Mesangial cell (primary cell): Measurements from ENCODE around the gene USP21. TPM values are rescaled to one million over a fixed set of nuclear protein-coding genes. Genes with fewer than 3 reads are reported as not detected.

ENCODE experiments used
- total RNA-seq: library from RNA; depleted of rRNA; stranded (reverse); fragments of >200 nt; gene quantifications from 2 replicates; pipeline ENCODE4 v1.2.3, GENCODE V29; 2015

USP21 gene, protein sequence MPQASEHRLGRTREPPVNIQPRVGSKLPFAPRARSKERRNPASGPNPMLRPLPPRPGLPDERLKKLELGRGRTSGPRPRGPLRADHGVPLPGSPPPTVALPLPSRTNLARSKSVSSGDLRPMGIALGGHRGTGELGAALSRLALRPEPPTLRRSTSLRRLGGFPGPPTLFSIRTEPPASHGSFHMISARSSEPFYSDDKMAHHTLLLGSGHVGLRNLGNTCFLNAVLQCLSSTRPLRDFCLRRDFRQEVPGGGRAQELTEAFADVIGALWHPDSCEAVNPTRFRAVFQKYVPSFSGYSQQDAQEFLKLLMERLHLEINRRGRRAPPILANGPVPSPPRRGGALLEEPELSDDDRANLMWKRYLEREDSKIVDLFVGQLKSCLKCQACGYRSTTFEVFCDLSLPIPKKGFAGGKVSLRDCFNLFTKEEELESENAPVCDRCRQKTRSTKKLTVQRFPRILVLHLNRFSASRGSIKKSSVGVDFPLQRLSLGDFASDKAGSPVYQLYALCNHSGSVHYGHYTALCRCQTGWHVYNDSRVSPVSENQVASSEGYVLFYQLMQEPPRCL
- total RNA-seq: 14.2 and 19.6 TPM in 2 replicates

DNA sequence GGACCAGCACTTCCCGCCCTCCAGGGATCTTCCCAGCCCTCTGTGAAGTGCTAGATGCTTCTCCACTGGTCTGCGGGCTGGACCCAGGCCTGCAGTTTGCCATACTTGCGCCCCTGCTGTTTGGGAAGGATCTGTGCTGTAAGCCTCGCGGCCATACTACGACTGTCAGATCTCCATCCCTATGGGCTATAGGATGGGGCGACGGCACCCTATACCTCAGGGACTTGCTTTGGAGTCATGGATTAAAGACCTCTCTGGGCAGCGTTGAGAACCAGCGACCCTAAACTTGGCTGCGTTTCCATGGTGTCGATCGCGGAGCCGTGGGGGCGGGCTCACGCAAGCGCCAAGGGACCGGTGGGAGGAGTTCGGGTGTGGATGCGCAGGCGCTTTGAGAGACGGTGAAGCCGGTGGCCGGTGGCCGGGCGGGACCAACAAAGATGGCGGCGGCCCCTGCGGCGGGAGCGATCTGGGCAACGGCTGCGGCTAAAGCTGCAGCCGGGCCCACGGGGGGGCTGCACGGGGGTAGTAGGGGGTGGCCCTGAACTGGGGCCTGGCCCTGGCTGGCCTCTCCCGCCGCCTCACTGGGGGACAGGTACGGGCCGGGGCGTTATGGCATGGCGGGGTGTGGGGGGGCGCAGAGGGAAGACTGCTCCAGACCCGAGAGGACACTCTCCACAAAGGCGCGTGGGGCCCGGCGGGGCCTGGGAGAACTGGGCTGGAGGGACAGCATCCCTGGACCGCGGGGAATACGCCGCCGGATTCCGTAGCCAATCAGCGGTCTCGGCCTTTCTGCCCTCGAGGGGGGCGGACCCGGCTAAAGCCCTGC is at the start of gene USP21:
USP21 (plus strand) TSS at position 414 of the 826 bp plus-strand sequence. CDS start 1,141 bp downstream, outside the sequence.

DNA sequence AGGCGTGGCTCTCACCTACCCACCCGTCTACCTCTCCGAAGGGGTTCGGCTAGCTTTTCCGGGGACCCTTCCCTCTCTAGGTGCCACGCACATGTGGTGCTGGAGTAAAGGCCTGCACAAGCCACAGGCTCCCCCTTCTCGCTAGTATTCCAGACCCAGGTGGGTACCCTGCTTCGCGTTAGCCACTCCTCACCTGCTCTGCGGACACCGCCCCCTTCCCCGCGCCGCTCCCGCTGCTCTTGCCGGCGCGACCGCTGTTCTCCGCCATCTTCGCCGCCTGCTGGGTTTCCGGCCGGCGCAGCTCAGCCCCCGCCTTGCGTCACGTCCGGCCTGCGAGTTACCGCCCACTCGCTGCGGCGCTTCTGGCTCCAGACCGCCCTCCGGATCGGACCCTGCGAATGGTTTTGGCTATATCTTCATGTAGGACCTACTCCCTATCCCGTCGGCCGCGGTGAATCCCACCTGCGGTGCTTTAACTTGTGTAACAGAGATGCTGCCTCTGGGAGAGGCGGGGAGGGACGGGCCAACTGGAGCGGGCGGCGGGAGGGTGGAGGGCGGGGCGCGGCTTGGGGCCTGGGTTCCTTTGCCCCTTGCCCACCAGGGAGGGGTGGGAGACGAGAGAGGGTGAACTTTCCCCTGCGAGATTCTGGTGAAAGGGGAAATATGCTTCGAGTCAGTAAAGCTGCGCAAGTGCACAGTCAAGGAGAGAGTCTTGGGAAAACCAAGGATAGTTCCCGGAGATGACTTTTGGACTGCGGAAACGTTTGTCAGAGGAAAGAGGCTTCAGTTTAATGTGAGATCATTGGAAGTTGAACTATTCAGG is 41.3 kb upstream of the USP21 start, which contains the start of the genes NIT1 and PFDN2:
NIT1 (plus strand) TSS at position 347 of the 823 bp plus-strand sequence; CDS start at position 419, 72 bp downstream.
PFDN2 (minus strand) TSS at position 279 of the 823 bp plus-strand sequence; CDS start at position 268, 11 bp downstream.

DNA sequence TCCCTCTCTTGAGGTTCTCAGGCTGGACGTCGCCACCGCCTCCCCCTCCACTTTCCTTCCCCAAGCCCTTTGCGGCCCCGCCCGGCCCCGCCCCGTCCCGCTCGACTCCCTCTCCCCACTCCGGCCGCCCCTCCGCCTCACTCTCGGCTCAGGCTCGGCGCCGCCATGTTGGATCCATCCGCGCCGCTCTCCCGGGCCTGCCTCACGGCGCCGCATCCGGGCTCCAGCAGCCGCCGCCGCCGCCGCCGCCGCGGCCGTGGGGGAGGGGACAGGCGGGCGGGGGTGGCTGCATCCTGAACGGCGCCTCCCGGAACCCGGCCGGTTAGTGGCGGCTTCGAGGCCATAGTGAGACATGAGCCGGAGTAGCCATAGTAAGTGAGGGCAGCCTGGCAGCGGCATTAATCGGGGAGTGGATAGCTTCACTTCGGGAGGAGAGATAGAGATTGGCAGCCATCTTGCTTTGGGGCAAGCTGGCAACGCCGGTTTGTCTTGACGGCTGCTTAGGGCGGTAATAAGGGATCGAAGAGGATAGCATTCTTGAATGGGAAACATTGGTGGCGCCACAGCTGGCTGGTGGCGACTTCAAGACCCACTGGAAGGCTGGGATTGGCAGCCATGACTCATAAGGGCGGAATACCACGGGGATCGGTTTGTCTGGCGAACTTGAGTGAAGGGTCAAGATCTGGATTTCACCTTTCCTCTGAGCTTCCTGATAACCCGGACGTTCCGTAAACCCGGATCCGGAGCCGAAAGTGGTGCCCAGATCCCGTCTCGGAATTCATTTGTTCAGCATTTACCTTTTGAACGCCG is 26.7 kb upstream of the USP21 start, which contains the start of gene DEDD:
DEDD (minus strand) TSS at position 258 of the 810 bp plus-strand sequence. CDS start 8,205 bp downstream, outside the sequence.

DNA sequence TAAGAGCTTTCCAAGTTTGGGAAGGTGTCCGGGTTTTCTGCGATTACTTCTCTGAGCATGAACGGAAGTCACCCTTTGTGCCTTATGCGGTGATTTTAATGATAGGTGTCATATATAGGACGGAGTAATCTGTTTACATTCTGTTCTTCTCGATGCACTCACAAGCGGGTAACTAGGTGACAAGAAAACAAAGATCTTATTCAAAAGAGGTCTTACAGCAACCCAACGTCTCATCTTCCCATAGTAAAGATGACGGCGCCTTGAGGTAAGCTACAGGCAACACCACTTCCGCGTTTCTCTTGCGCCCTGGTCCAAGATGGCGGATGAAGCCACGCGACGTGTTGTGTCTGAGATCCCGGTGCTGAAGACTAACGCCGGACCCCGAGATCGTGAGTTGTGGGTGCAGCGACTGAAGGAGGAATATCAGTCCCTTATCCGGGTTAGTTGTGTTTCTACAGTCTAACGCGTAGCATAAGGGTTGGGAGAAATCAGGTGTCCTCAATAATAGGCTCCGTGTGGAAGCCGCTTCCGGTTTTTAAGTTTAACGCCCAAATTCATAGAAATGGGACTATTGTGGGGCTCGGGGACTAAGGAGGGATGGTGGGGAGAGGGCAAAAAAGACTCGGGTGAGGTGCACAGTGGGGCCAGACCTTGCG is 5.5 kb upstream of the USP21 start, which contains the start of gene UFC1:
UFC1 (plus strand) TSS at position 297 of the 656 bp plus-strand sequence; CDS start at position 317, 20 bp downstream.

DNA sequence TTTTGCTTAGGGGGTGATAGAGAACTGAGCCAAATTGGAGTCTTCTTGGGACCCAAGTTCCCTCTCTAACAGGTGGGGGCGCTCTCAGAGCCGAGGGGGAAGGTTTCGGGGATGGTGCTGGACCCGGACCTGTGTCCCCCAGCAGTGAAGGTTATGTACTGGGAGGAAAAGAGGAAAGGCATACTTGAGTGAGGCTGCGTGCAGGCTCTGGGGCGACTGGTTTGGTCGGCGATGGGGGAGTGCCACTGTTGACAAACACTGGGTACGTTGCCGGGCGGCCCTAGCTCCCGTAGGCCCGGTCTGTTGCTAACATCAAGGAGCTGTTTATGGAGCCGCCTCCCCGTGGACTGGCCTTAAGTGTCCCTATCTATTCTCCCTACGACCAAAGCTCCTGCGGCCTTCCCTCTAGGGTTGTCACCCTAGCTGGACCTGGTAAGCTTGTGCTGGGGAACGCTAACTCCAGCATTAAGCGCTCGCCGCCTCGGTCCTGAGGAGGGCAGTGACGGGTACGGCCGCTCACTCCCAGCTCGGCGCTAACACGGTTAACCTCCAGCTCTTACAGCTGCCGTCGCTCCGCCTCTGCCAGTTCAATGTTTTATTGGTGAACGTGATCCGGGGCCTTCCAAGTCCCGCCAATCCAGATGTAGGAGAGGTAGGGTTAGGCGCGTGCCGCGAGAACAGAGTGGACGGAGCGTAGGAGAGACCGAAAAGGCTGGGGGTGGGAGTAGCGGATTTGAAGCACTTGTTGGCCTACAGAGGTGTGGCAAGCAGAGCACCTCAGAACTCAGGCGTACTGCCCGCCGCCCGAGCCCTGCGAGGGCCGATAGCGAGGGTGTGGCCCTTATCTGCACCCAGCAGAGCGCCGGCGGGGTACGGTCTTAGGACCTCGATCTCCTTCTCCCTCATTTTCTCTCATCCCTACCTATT is 6.7 kb downstream of the USP21 start, which contains the start of gene PPOX:
PPOX (plus strand) TSS at position 685 of the 927 bp plus-strand sequence. CDS start 422 bp downstream, outside the sequence.

DNA sequence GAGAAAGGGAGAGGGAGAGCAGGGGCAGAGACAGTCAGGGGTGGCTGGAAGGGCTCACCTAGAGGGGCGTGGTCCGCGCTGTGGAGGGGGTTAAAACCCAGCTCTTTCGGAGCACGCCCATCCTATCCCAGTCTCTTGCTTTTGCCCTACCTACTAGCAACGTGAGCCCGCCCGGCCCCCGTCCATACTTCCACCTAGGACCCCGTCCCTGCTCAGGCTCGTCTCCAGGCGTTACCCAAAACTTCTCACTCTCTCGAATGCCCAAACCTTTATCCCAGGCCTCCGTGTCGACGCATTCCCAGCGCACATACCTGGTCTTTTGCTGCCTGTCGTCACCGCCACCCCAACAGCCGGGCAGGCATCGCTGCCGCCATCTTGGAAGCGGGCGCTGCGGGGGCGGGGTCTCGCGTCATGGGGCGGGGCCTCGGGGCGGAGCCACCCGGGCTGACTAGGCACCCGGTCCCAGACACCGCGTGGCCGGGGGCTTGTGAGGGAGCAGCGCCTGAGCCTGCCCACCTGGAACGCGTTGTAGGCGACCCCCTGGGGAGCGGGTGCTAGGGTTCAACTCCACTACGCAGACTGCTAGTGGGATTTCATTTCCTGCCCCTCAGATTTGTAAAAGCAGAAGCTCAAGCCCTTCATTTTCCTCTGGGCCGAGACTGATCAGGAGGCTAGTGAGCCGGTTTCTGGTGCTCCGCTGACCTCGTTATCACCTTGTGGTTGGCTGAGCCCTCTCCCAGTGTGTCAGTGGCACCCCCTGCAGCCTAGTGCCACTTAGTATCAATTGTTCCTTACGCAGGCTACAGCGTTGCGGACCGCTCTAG is 18.0 kb downstream of the USP21 start, which contains the start of gene B4GALT3:
B4GALT3 (minus strand) TSS at position 396 of the 824 bp plus-strand sequence. CDS start 1,447 bp downstream, outside the sequence.

DNA sequence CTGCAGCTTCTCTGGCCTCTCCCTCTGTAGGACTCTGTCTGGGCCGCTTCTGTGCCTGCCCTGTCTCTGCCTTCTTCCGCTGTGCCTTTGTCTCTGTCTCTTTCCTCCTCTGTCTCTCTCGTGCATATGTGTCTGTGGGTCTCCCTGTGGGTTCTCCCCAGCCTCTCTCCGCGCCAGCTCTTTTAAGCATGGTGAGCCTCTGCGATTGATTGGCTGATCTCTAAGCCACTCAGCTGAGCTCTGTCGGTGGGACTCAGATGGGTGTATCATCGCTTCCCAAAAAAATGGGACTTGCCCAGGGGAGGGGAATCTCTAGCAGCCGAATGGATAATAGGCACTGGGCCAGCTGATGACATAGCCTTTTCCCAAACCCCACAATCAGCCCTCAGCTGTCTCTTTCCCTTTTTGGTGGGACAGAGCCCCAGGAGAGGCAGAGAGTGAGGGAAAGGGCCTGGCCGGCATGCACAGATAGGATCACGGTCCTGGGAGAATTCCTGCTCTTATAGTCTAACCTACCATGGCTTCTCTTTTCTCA is 39.7 kb downstream of the USP21 start, which contains the start of gene ADAMTS4:
ADAMTS4 (minus strand) TSS at position 158 of the 535 bp plus-strand sequence. CDS start 427 bp downstream, outside the sequence.

DNA sequence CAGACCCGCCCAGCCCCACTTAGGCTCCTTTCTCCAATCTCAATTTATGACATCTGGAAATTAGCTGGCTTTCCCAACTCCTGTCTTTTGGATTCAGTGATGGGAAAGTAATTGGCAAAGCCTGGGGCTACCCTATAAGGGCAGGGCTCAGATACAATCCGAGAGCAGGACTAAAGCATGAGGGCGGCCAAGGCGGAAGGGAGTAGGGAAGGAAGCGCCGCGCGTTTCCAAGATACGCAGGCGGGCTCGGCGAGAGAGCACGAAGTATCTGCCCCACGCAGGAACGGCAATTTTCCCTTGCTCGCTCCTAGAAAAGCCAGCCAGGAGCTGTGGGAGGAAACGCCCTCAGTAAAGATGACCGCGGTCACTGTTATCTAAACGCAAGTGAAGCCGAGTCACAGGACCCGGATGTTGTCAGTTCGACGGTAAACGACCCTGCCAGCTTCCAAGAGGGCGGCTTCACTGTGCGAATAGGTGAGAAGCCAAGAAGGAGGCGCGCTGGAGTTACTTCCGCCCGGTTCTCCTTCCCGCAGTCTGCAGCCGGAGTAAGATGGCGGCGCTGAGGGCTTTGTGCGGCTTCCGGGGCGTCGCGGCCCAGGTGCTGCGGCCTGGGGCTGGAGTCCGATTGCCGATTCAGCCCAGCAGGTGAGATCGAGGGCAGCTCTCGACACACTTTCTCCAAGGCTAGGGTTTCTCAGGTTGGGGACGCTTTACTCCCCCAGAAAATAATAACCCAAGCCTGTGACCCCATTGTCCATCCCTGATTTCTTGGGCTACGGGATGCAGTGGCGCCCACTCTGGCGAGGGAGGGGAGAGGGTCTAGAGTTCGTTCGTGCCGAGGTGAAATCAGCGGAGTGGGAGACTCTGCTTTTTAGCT is 42.8 kb downstream of the USP21 start, which contains the start of gene NDUFS2:
NDUFS2 (plus strand) TSS at position 532 of the 877 bp plus-strand sequence; CDS start at position 551, 19 bp downstream.

DNA sequence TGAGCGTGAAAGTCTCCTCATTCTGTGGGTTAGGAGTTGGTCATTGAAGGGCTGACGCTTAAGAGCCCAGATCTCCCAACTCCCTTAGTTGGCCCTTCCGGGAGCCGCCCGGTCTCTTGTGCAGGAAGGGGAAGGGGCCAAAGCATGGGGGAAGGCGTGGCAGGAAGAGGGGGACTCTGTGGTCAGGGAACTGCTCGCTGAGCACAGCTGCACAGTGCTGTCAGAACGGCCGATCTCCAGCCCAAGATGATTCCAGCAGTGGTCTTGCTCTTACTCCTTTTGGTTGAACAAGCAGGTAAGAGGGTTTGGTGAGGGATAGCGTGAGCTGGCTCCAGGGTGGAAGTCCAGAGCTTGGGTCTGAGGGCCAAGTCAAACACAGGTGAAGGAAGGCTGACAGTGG is 55.8 kb downstream of the USP21 start, which contains the start of gene FCER1G:
FCER1G (plus strand) TSS at position 220 of the 400 bp plus-strand sequence; CDS start at position 247, 27 bp downstream.

Other genes with a start within 250 kb of the USP21 start
- not detected in 2 replicates for gene ITLN2, start 204.7 kb upstream of the USP21 start, total RNA-seq
- 20.0 and 27.5 TPM in 2 replicates for gene F11R, start 138.3 kb upstream of the USP21 start, total RNA-seq
- 43.5 and 103 TPM in 2 replicates for gene TSTD1, start 120.5 kb upstream of the USP21 start, total RNA-seq
- 36.6 and 41.6 TPM in 2 replicates for gene USF1, start 113.5 kb upstream of the USP21 start, total RNA-seq
- gene ARHGAP30, start 89.6 kb upstream of the USP21 start, total RNA-seq: not detected in 2 replicates
- under 0.01 and 0.16 TPM in 2 replicates for gene NECTIN4, start 69.9 kb upstream of the USP21 start, total RNA-seq
- 3.7 and 8.4 TPM in 2 replicates for gene KLHDC9, start 61.1 kb upstream of the USP21 start, total RNA-seq
- 25.9 and 58.7 TPM in 2 replicates for gene PFDN2, start 41.5 kb upstream of the USP21 start, total RNA-seq
- gene NIT1, start 41.4 kb upstream of the USP21 start, total RNA-seq: 30.5 and 31.9 TPM in 2 replicates
- 32.1 and 41.1 TPM in 2 replicates for gene DEDD, start 26.8 kb upstream of the USP21 start, total RNA-seq
- gene UFC1, start 5.5 kb upstream of the USP21 start, total RNA-seq: 65.0 and 66.7 TPM in 2 replicates
- 16.8 and 21.4 TPM in 2 replicates for gene PPOX, start 6.9 kb downstream of the USP21 start, total RNA-seq
- gene B4GALT3, start 18.0 kb downstream of the USP21 start, total RNA-seq: 40.9 and 46.8 TPM in 2 replicates
- gene ADAMTS4, start 39.6 kb downstream of the USP21 start, total RNA-seq: 0.25 and 0.49 TPM in 2 replicates
- 98.3 and 117 TPM in 2 replicates for gene NDUFS2, start 42.9 kb downstream of the USP21 start, total RNA-seq
- gene FCER1G, start 55.8 kb downstream of the USP21 start, total RNA-seq: 1.3 TPM in 1 of 2 replicates, not detected in the other
- not detected in 2 replicates for gene APOA2, start 64.1 kb downstream of the USP21 start, total RNA-seq
- 9.3 and 10.0 TPM in 2 replicates for gene TOMM40L, start 66.6 kb downstream of the USP21 start, total RNA-seq
- not detected in 2 replicates for gene NR1I3, start 78.7 kb downstream of the USP21 start, total RNA-seq
- gene PCP4L1, start 99.2 kb downstream of the USP21 start, total RNA-seq: not detected in 2 replicates
- 0.38 and 0.49 TPM in 2 replicates for gene MPZ, start 150.5 kb downstream of the USP21 start, total RNA-seq
- 37.8 and 73.1 TPM in 2 replicates for gene SDHC, start 154.9 kb downstream of the USP21 start, total RNA-seq
- not detected in 2 replicates for gene CFAP126, start 208.4 kb downstream of the USP21 start, total RNA-seq